H1 (cell line): ENCODE results near the gene TUBGCP2. TPM values are rescaled to one million over a fixed set of nuclear protein-coding genes. Genes with fewer than 3 reads are reported as not detected.

Experiments
- CTCF ChIA-PET: fragments of 300-600 bp; sonication (Branson Sonifier 250); formaldehyde crosslinking; loops from one replicate; lab custom pipeline; 2021; ENCODE audit not compliant: partially characterized antibody; lab: Charles Lee
- POLR2A ChIA-PET: fragments of 300-600 bp; sonication (Branson Sonifier 250); formaldehyde crosslinking; loops from one replicate; lab custom pipeline; 2021; ENCODE audit warnings: inconsistent platforms; ENCODE audit not compliant: partially characterized antibody; lab: Charles Lee
- DNase-seq, 2 experiments: peaks; one replicate each; pipeline versions ENCODE4 v3.0.0 to v3.0.0-alpha.2; 2010 to 2022; ENCODE audit warnings: low spot score in 2 of 2, low read depth in 1 of 2, mixed read lengths in 1 of 2
- FAIRE-seq: peaks from 2 replicates; lab custom pipeline; 2011; peaks lifted over from hg19 to GRCh38; lab: Jason Lieb, UNC
- H2AFZ ChIP-seq: 2 replicates; pipeline ENCODE4 v1.8.1; 2012; ENCODE audit warnings: low read length, inconsistent platforms
- H2AK5ac ChIP-seq: 2 replicates; pipeline ENCODE4 v1.6.1; 2013; ENCODE audit warnings: low read depth, low read length
- H2BK120ac ChIP-seq: replicated peaks from 2 replicates; pipeline ENCODE3; 2013; ENCODE audit warnings: low read depth, low read length, inconsistent platforms
- H2BK12ac ChIP-seq: 2 replicates; pipeline ENCODE4 v1.6.1; 2013; ENCODE audit warnings: low read depth, low read length
- H2BK15ac ChIP-seq: 2 replicates; pipeline ENCODE4 v1.6.1; 2013; ENCODE audit warnings: low read length
- H2BK20ac ChIP-seq: 2 replicates; pipeline ENCODE4 v1.6.1; 2013; ENCODE audit warnings: low read length
- H2BK5ac ChIP-seq: 2 replicates; pipeline ENCODE4 v1.6.1; 2013; ENCODE audit warnings: low read depth, low read length
- H3K14ac ChIP-seq: 2 replicates; pipeline ENCODE4 v1.6.1; 2013; ENCODE audit warnings: inconsistent platforms; ENCODE audit not compliant: insufficient read length
- H3K18ac ChIP-seq: 2 replicates; pipeline ENCODE4 v1.6.1; 2013; ENCODE audit warnings: low read length; ENCODE audit errors: extremely low read depth
- H3K23ac ChIP-seq: 2 replicates; pipeline ENCODE4 v1.6.1; 2013; ENCODE audit warnings: inconsistent platforms; ENCODE audit not compliant: insufficient read length
- H3K23me2 ChIP-seq: 2 replicates; pipeline ENCODE4 v1.6.1; 2013; ENCODE audit warnings: low read depth, low read length
- H3K27ac ChIP-seq: 2 replicates; pipeline ENCODE4 v1.6.1; 2011; ENCODE audit warnings: low read depth, low read length, inconsistent platforms
- H3K27me3 ChIP-seq, 4 experiments: replicated peaks in 1 of 4; 1 replicate in 1 of 4; 2 replicates in 3 of 4; pipeline versions ENCODE4 v1.6.1 to v1.8.1; 2011 to 2013; ENCODE audit warnings: low read length in 3 of 4, mild to moderate bottlenecking in 3 of 4, inconsistent platforms in 2 of 4, mixed read lengths in 2 of 4, moderate library complexity in 1 of 4; ENCODE audit not compliant: control insufficient read depth in 3 of 4, insufficient read depth in 3 of 4; ENCODE audit errors: extremely low read depth in 1 of 4
- H3K36me3 ChIP-seq, 4 experiments: 2 replicates each; pipeline versions ENCODE4 v1.6.1 to v1.8.1; 2011 to 2013; ENCODE audit warnings: mild to moderate bottlenecking in 4 of 4, low read length in 3 of 4, moderate library complexity in 2 of 4, control low read depth in 1 of 4, inconsistent platforms in 1 of 4; ENCODE audit not compliant: insufficient read depth in 4 of 4, control insufficient read depth in 2 of 4
- H3K4ac ChIP-seq: replicated peaks from 2 replicates; pipeline ENCODE3; 2013; ENCODE audit warnings: low read length, low read depth, mixed read lengths, inconsistent platforms; ENCODE audit not compliant: insufficient read length
- H3K4me1 ChIP-seq, 4 experiments: replicated peaks in 1 of 4; 1 replicate in 1 of 4; 2 replicates in 3 of 4; pipeline versions ENCODE4 v1.6.1 to v1.8.1; 2011 to 2013; ENCODE audit warnings: low read length in 3 of 4, inconsistent platforms in 2 of 4, mixed read lengths in 1 of 4; ENCODE audit not compliant: insufficient read depth in 4 of 4, control insufficient read depth in 3 of 4
- H3K4me2 ChIP-seq, 2 experiments: 2 replicates each; pipeline versions ENCODE4 v1.6.1 to v1.8.1; 2011 to 2013; ENCODE audit warnings: low read depth in 2 of 2, low read length in 2 of 2, control low read depth in 1 of 2, inconsistent platforms in 1 of 2, mild to moderate bottlenecking in 1 of 2; ENCODE audit not compliant: insufficient read depth in 1 of 2
- H3K4me3 ChIP-seq, 4 experiments: fragments of 200-600, 300-600 bp in 1 of 4; sonication (generic), shearing (Covaris generic), sonication (Bioruptor Twin) in 1 of 4; 2 replicates each; pipeline versions ENCODE4 v1.5.1 to v1.8.1; 2011 to 2016; ENCODE audit warnings: low read length in 4 of 4, low read depth in 3 of 4, control low read depth in 2 of 4, inconsistent platforms in 2 of 4, mild to moderate bottlenecking in 2 of 4, mixed read lengths in 1 of 4, moderate library complexity in 1 of 4; ENCODE audit not compliant: insufficient read depth in 2 of 4; ENCODE audit errors: extremely low read depth in 1 of 4
- H3K56ac ChIP-seq: replicated peaks from 2 replicates; pipeline ENCODE3; 2013; ENCODE audit warnings: low read depth, mild to moderate bottlenecking, mixed read lengths, low read length, inconsistent platforms; ENCODE audit not compliant: insufficient read length
- H3K79me1 ChIP-seq: 2 replicates; pipeline ENCODE4 v1.6.1; 2013; ENCODE audit warnings: low read depth, low read length, control low read depth
- H3K79me2 ChIP-seq, 2 experiments: 2 replicates each; pipeline versions ENCODE4 v1.6.1 to v1.8.1; 2012 to 2013; ENCODE audit warnings: low read length in 2 of 2, mild to moderate bottlenecking in 2 of 2, inconsistent platforms in 1 of 2; ENCODE audit not compliant: insufficient read depth in 2 of 2, control insufficient read depth in 1 of 2
- H3K9ac ChIP-seq, 4 experiments: replicated peaks in 1 of 4; 1 replicate in 1 of 4; 2 replicates in 3 of 4; pipeline versions ENCODE4 v1.6.1 to v1.8.1; 2011 to 2013; ENCODE audit warnings: low read depth in 3 of 4, low read length in 3 of 4, control low read depth in 2 of 4, mild to moderate bottlenecking in 2 of 4, moderate library complexity in 2 of 4, inconsistent platforms in 1 of 4; ENCODE audit errors: extremely low read depth in 1 of 4
- H3K9me3 ChIP-seq, 2 experiments: 2 replicates each; pipeline versions ENCODE4 v1.6.1 to v1.8.1; 2012 to 2013; ENCODE audit warnings: mild to moderate bottlenecking in 2 of 2, moderate library complexity in 2 of 2, control low read depth in 1 of 2, inconsistent platforms in 1 of 2, low read depth in 1 of 2, low read length in 1 of 2, mixed read lengths in 1 of 2; ENCODE audit not compliant: insufficient read depth in 2 of 2
- H4K20me1 ChIP-seq, 2 experiments: replicated peaks in 1 of 2; 2 replicates each; pipeline versions ENCODE3 to v1.8.1; 2011 to 2013; ENCODE audit warnings: inconsistent platforms in 2 of 2, low read length in 2 of 2, mild to moderate bottlenecking in 1 of 2; ENCODE audit not compliant: insufficient read depth in 2 of 2, control insufficient read depth in 1 of 2
- H4K5ac ChIP-seq: 2 replicates; pipeline ENCODE4 v1.6.1; 2013; ENCODE audit warnings: low read length, low read depth, mixed read lengths, inconsistent platforms; ENCODE audit not compliant: insufficient read length
- H4K8ac ChIP-seq: 2 replicates; pipeline ENCODE4 v1.8.0; 2013; ENCODE audit warnings: mild to moderate bottlenecking, moderate library complexity, low read length, inconsistent platforms; ENCODE audit not compliant: insufficient read depth; ENCODE audit errors: extremely low read depth
- H4K91ac ChIP-seq: replicated peaks from 2 replicates; pipeline ENCODE3; 2013; ENCODE audit warnings: low read length, mixed read lengths, inconsistent platforms; ENCODE audit not compliant: insufficient read length
- ASH2L ChIP-seq: fragments of 200-600, 300-600 bp; sonication (generic); IDR thresholded peaks from one replicate; pipeline ENCODE4 v1.7.1; 2017; ENCODE audit warnings: low read length
- FOSL1 ChIP-seq: IDR thresholded peaks from 2 replicates; pipeline ENCODE4 v1.6.1; 2011; ENCODE audit warnings: mild to moderate bottlenecking, low read depth, low read length, moderate library complexity; ENCODE audit not compliant: insufficient read depth
- GTF2F1 ChIP-seq: IDR thresholded peaks from 2 replicates; pipeline ENCODE4 v1.6.1; 2012; ENCODE audit warnings: low read depth, low read length, improper control_type of control experiment, borderline replicate concordance
- RFX5 ChIP-seq: IDR thresholded peaks from 2 replicates; pipeline ENCODE4 v1.6.1; 2011; ENCODE audit warnings: low read depth, low read length, improper control_type of control experiment, borderline replicate concordance
- RXRA ChIP-seq: IDR thresholded peaks from 2 replicates; pipeline ENCODE4 v1.6.1; 2011; ENCODE audit warnings: low read depth, mild to moderate bottlenecking, low read length, moderate library complexity; ENCODE audit not compliant: insufficient read depth
- SIX5 ChIP-seq: IDR thresholded peaks from 2 replicates; pipeline ENCODE4 v1.6.1; 2011; ENCODE audit warnings: mild to moderate bottlenecking, low read depth, low read length
- SP1 ChIP-seq: IDR thresholded peaks from 2 replicates; pipeline ENCODE4 v1.6.1; 2011; ENCODE audit warnings: low read depth, low read length
- SP2 ChIP-seq: IDR thresholded peaks from 2 replicates; pipeline ENCODE4 v1.6.1; 2012; ENCODE audit warnings: mild to moderate bottlenecking, low read length, inconsistent platforms
- SRF ChIP-seq: IDR thresholded peaks from 2 replicates; pipeline ENCODE4 v1.6.1; 2011; ENCODE audit warnings: mild to moderate bottlenecking, low read depth, low read length, moderate library complexity
- TAF7 ChIP-seq: optimal IDR thresholded peaks from 2 replicates; pipeline ENCODE3; 2011; ENCODE audit warnings: low read depth, mild to moderate bottlenecking, inconsistent platforms, low read length, moderate library complexity, borderline replicate concordance
- TCF12 ChIP-seq: IDR thresholded peaks from 2 replicates; pipeline ENCODE4 v1.6.1; 2011; ENCODE audit warnings: low read depth, mild to moderate bottlenecking, low read length
- TEAD4 ChIP-seq: IDR thresholded peaks from 2 replicates; pipeline ENCODE4 v1.6.1; 2012; ENCODE audit warnings: low read depth, low read length, inconsistent platforms, mixed read lengths
- WGBS, 2 experiments: shearing (Covaris generic) in 1 of 2; methylation state at CpG; one replicate each; pipeline versions ENCODE4 v1.1.6 to v1.1.7; 2013 to 2015; ENCODE audit warnings: low lambda C conversion rate in 2 of 2, mixed read lengths in 2 of 2, inconsistent platforms in 1 of 2, low coverage in 1 of 2, missing lambda C conversion rate in 1 of 2; ENCODE audit not compliant: insufficient replicate concordance in 2 of 2, insufficient coverage in 1 of 2, insufficient read length in 1 of 2; ENCODE audit errors: extremely low coverage in 1 of 2, missing lambda C conversion rate in 1 of 2; 5-methylcytosine and 5-hydroxymethylcytosine counted together
- polyA plus RNA-seq, 7 experiments: library from polyadenylated mRNA; depleted of rRNA in 3 of 7; stranded (reverse) in 5 of 7; unstranded in 2 of 7; fragments of >200 nt in 5 of 7; fragments of 200-250 nt in 2 of 7; gene quantifications; 1 replicate in 5 of 7; 2 replicates in 1 of 7; 4 replicates in 1 of 7; pipeline versions ENCODE4 v1.2.1 to v1.2.3, GENCODE V29; 2011 to 2013; ENCODE audit warnings: missing spikeins in 2 of 7, mixed read lengths in 2 of 7
- total RNA-seq: library from RNA; stranded (reverse); fragmentation: NEBNext Ultra II Directional; extraction: Animal tissue kit (Norgen Biotek cat#: 25700); gene quantifications from 2 replicates; pipeline ENCODE4 v1.2.1, GENCODE V29; 2021

The TUBGCP2 gene
- total and polyA plus RNA-seq, 2 of the 8 experiments (the other 6 are each of a cell fraction or from before 2014, with no cell fraction given): 34.9 to 51.9 TPM

GRCh38 chr10:133309720-133310398, 1.2 kb upstream of the TUBGCP2 start:
- Histone ChIP-seq H3K36me3 (peaks cover 4 to 22% (median 6%) of the 10 kb centered on the region in 4 experiments; a peak in 7 of 8 replicates), H4K20me1 (peaks cover 5 to 12% of the 10 kb centered on the region in 2 experiments), H2BK20ac (no peak overlapping the region), H3K23ac (no peak overlapping the region), H3K14ac (no peak overlapping the region), H2BK12ac (no peak overlapping the region), H2AK5ac (no peak overlapping the region), H2AFZ (no peak overlapping the region), H3K79me1 (peaks cover 21% of the 10 kb centered on the region), H3K4me1 (peaks cover 0 to 6% (median 4%) of the 10 kb centered on the region in 4 experiments; a peak in 4 of 7 replicates), H2BK15ac (no peak overlapping the region), H3K18ac (no peak overlapping the region), H3K27ac (no peak overlapping the region), H3K4me2 (peak overlapping the region; percentile 85 to 88), H3K27me3 (no peaks in the 10 kb centered on the region), H3K56ac (no peak overlapping the region), H3K4ac (no peak overlapping the region), H2BK120ac (no peak overlapping the region), H4K8ac (no peak overlapping the region), H3K9ac (0 out of 7 replicates have a peak overlapping the region, but pooled peaks of 1 of the 4 experiments have one; percentile 14), H4K91ac (no peak overlapping the region), H3K4me3 (peak overlapping the region in 3 of 4 experiments; percentile 14 to 84 (median 29); a peak in 4 of 8 replicates), H4K5ac (no peak overlapping the region), H2BK5ac (no peak overlapping the region), H3K79me2 (peaks cover 3 to 27% of the 10 kb centered on the region in 2 experiments; a peak in 3 of 4 replicates), H3K9me3 (no peaks in the 10 kb centered on the region), H3K23me2 (peaks cover 9% of the 10 kb centered on the region; the same call in 1 of the 2 replicates)
- no peak for TF ChIP-seq ASH2L
- no peak for TF ChIP-seq TCF12
- no peak for TF ChIP-seq TAF7
- TF ChIP-seq FOSL1: no peak
- TF ChIP-seq TEAD4: no peak
- no peak for TF ChIP-seq SP2
- no peak for TF ChIP-seq RXRA
- no peak for TF ChIP-seq GTF2F1
- no peak for TF ChIP-seq SRF
- no peak for TF ChIP-seq SP1
- no peak for TF ChIP-seq RFX5
- no peak for TF ChIP-seq SIX5
- POLR2A ChIA-PET: interaction anchor here (0.6 to 1.6 kb wide), 3 partner anchors 12 to 37 kb away, joined by 3 to 7 read pairs (median 6); no protein-coding TSS in a partner anchor
- no peak for DNase-seq
- no peak for FAIRE-seq
- CTCF ChIA-PET: interaction anchor here (0.7 to 1.1 kb wide), 3 partner anchors 9 to 42 kb away, joined by 3 to 5 read pairs (median 4); no protein-coding TSS in a partner anchor
- 94% methylated on average over 33 of the region's 33 CpGs; no CpG with 5 or more reads in 1 of the 2 experiments for WGBS, 2 experiments
